ENCODE results near the gene PLEKHA3. TPM values are rescaled to one million over a fixed set of nuclear protein-coding genes. Genes with fewer than 3 reads are reported as not detected.

PLEKHA3 gene
- total and polyA plus RNA-seq, 9 of the 15 experiments (the other 6 are each of a cell fraction or from before 2014, with no cell fraction given) = 2.3 to 23.4 (median 10.5) TPM

DNA sequence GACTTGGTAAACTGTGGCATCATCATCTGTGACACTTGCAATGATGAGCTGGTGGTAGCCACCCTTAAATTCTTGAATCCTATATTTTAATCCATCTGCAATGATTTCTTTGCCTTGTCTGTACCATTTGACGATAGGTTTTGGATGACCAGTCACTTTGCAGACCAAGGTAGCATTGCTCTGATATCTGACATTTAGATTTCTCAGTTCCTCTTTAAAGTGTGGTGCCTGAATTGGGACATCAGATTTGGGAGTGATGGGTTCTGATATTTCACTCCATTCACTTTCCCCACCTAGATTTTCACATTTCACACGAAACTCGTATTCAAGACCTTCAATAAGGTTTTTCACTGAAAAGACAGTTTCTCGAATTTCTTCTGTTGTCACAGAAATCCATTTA is 55.8 kb downstream of the PLEKHA3 start:
- Histone ChIP-seq H3K79me2 (ENCODE audit: control insufficient read depth, insufficient read depth, low read length) (0 out of 3 replicates have a peak, but pooled peaks cover 6% of the 10 kb centered on the region), H3K9me3 (replicated peaks; ENCODE audit: control insufficient read depth, insufficient read depth, low read depth, low read length) (no peaks in the 10 kb centered on the region), H3K4me3 (no peak overlapping the region), H3K4me1 (replicated peaks in 1 of 2; ENCODE audit: control insufficient read depth in 2 of 2, insufficient read depth in 2 of 2, low read length in 2 of 2) (no peaks in the 10 kb centered on the region), H4K20me1 (replicated peaks; ENCODE audit: control insufficient read depth, insufficient read depth, low read length) (no peaks in the 10 kb centered on the region), H2AFZ (ENCODE audit: low read depth, low read length) (no peak overlapping the region), H3K4me2 (ENCODE audit: insufficient read depth, low read length) (no peak overlapping the region), H3K9ac (ENCODE audit: insufficient read depth in 1 of 2, low read depth in 2 of 2, low read length in 2 of 2) (no peak overlapping the region), H3K27ac (ENCODE audit: extremely low read depth, low read depth, low read length) (no peak overlapping the region), H3K27me3 (ENCODE audit: control insufficient read depth in 2 of 2, insufficient read depth in 2 of 2, low read length in 2 of 2) (no peaks in the 10 kb centered on the region), H3K9me1 (ENCODE audit: control insufficient read depth, insufficient read depth, low read length) (no peaks in the 10 kb centered on the region), H3K36me3 (ENCODE audit: control insufficient read depth, insufficient read depth, low read length) (peaks cover 65% of the 10 kb centered on the region; the same call in 2 of the 3 replicates)
- BruUV-seq (replicated peaks) = no TSS peak
- ChIA-PET CTCF (ENCODE audit: low intra/inter-chr PET ratio) (no interaction called here), POLR2A (interaction anchor here (0.8 to 2.6 kb wide), 2 partner anchors 12 to 13 kb away, joined by 3 to 14 read pairs; no protein-coding TSS in a partner anchor)
- DNase-seq (ENCODE audit: extremely low read depth in 1 of 4, low spot score in 3 of 4) (no peak), ATAC-seq (no peak), FAIRE-seq (no peak)
- WGBS (ENCODE audit: insufficient coverage, low coverage, missing lambda C conversion rate) = 84% methylated on average over 4 of the region's 4 CpGs
- TF ChIP-seq BCOR (IDR thresholded peaks at IDR 0.05) = no peak
- intact Hi-C loops (cut with micrococcal nuclease) = no loop called here
- in situ Hi-C loops (cut with MboI) = no loop called here

DNA sequence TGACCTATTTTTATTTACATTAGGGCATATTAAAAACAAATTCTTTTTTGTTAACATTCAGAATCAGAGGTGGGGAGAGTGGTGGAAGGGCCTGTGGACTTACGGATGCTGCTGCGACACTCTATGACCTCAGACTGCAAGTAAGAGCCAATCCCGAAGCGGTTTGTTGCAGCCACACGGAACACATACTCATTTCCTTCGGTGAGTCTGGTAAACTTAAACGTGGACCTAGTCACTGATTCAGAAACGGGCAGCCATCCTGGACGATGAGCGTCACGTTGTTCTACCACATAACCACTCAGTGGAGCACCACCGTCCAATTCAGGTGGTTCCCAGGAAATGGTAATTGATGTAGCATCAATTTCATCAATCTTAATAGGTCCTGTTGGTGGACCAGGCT is 61.9 kb downstream of the PLEKHA3 start:
- H3K9me1 ChIP-seq (ENCODE audit: control insufficient read depth, insufficient read depth, low read length) = no peaks in the 10 kb centered on the region
- 89% methylated on average over 12 of the region's 12 CpGs for WGBS (ENCODE audit: insufficient coverage, low coverage, missing lambda C conversion rate)
- ATAC-seq (no peak), DNase-seq (ENCODE audit: extremely low read depth in 1 of 4, low spot score in 3 of 4) (no peak), FAIRE-seq (no peak)
- H3K9ac ChIP-seq (ENCODE audit: insufficient read depth in 1 of 2, low read depth in 2 of 2, low read length in 2 of 2) = no peak overlapping the region
- H3K4me2 ChIP-seq (ENCODE audit: insufficient read depth, low read length) = no peak overlapping the region
- no peaks in the 10 kb centered on the region for H4K20me1 ChIP-seq (replicated peaks; ENCODE audit: control insufficient read depth, insufficient read depth, low read length)
- intact Hi-C loops (cut with micrococcal nuclease) = no loop called here
- no peaks in the 10 kb centered on the region for H3K79me2 ChIP-seq (ENCODE audit: control insufficient read depth, insufficient read depth, low read length)
- no peaks in the 10 kb centered on the region for H3K9me3 ChIP-seq (replicated peaks; ENCODE audit: control insufficient read depth, insufficient read depth, low read depth, low read length)
- POLR2A ChIA-PET = no interaction called here
- H2AFZ ChIP-seq (ENCODE audit: low read depth, low read length) = no peak overlapping the region
- no peaks in the 10 kb centered on the region for H3K27me3 ChIP-seq (ENCODE audit: control insufficient read depth in 2 of 2, insufficient read depth in 2 of 2, low read length in 2 of 2)
- H3K36me3 ChIP-seq (ENCODE audit: control insufficient read depth, insufficient read depth, low read length) = peaks cover 54% of the 10 kb centered on the region
- no peaks in the 10 kb centered on the region for H3K4me1 ChIP-seq (replicated peaks in 1 of 2; ENCODE audit: control insufficient read depth in 2 of 2, insufficient read depth in 2 of 2, low read length in 2 of 2)
- in situ Hi-C loops (cut with MboI) = no loop called here
- H3K27ac ChIP-seq (ENCODE audit: extremely low read depth, low read depth, low read length) = no peak overlapping the region
- CTCF ChIA-PET (ENCODE audit: low intra/inter-chr PET ratio) = interaction anchor here (0.6 kb wide), 1 partner anchor 434 kb away, joined by 3 read pairs; no protein-coding TSS in a partner anchor
- no peak overlapping the region for H3K4me3 ChIP-seq
- no TSS peak for BruUV-seq (replicated peaks)
- TF ChIP-seq IRF1 (CRISPR knock-in tag; IDR thresholded peaks at IDR 0.05; ENCODE audit: borderline replicate concordance) = no peak
- no peak for TF ChIP-seq CBX3 (IDR thresholded peaks at IDR 0.05; ENCODE audit: borderline replicate concordance in 1 of 2, low read length in 2 of 2)
- TF ChIP-seq ERF (CRISPR knock-in tag; IDR thresholded peaks at IDR 0.05) = no peak
- no peak for TF ChIP-seq ADNP (tag; IDR thresholded peaks at IDR 0.05)
- TF ChIP-seq DNMT1 (IDR thresholded peaks at IDR 0.05) = no peak
- TF ChIP-seq CHCHD3 (CRISPR knock-in tag; IDR thresholded peaks at IDR 0.05) = no peak
- TF ChIP-seq, protein P1, sequence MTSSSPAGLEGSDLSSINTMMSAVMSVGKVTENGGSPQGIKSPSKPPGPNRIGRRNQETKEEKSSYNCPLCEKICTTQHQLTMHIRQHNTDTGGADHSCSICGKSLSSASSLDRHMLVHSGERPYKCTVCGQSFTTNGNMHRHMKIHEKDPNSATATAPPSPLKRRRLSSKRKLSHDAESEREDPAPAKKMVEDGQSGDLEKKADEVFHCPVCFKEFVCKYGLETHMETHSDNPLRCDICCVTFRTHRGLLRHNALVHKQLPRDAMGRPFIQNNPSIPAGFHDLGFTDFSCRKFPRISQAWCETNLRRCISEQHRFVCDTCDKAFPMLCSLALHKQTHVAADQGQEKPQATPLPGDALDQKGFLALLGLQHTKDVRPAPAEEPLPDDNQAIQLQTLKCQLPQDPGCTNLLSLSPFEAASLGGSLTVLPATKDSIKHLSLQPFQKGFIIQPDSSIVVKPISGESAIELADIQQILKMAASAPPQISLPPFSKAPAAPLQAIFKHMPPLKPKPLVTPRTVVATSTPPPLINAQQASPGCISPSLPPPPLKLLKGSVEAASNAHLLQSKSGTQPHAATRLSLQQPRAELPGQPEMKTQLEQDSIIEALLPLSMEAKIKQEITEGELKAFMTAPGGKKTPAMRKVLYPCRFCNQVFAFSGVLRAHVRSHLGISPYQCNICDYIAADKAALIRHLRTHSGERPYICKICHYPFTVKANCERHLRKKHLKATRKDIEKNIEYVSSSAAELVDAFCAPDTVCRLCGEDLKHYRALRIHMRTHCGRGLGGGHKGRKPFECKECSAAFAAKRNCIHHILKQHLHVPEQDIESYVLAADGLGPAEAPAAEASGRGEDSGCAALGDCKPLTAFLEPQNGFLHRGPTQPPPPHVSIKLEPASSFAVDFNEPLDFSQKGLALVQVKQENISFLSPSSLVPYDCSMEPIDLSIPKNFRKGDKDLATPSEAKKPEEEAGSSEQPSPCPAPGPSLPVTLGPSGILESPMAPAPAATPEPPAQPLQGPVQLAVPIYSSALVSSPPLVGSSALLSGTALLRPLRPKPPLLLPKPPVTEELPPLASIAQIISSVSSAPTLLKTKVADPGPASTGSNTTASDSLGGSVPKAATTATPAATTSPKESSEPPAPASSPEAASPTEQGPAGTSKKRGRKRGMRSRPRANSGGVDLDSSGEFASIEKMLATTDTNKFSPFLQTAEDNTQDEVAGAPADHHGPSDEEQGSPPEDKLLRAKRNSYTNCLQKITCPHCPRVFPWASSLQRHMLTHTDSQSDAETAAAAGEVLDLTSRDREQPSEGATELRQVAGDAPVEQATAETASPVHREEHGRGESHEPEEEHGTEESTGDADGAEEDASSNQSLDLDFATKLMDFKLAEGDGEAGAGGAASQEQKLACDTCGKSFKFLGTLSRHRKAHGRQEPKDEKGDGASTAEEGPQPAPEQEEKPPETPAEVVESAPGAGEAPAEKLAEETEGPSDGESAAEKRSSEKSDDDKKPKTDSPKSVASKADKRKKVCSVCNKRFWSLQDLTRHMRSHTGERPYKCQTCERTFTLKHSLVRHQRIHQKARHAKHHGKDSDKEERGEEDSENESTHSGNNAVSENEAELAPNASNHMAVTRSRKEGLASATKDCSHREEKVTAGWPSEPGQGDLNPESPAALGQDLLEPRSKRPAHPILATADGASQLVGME (CRISPR knock-in tag; IDR thresholded peaks at IDR 0.05) = no peak
- TF ChIP-seq ZKSCAN8 (CRISPR knock-in tag; IDR thresholded peaks at IDR 0.05) = no peak
- TF ChIP-seq MYC (IDR thresholded peaks at IDR 0.05; ENCODE audit: low read depth, low read length) = no peak
- no peak for TF ChIP-seq MYC (CRISPR knock-in tag; IDR thresholded peaks at IDR 0.05; ENCODE audit: borderline replicate concordance, low read depth)
